Rectal smooth muscle tissue (tissue), 1 donor: ENCODE data around the gene SLC41A1.

ENCODE experiments used
- H3K27ac ChIP-seq: one replicate; pipeline ENCODE4 v1.7.0; 2013; ENCODE audit warnings: low read depth, low read length, inconsistent platforms
- H3K27me3 ChIP-seq: one replicate; pipeline ENCODE4 v1.7.0; 2013; ENCODE audit warnings: low read length; ENCODE audit not compliant: control insufficient read depth, insufficient read depth
- H3K36me3 ChIP-seq: one replicate; pipeline ENCODE4 v1.7.0; 2013; ENCODE audit warnings: low read length; ENCODE audit not compliant: control insufficient read depth, insufficient read depth
- H3K4me1 ChIP-seq: one replicate; pipeline ENCODE4 v1.7.0; 2013; ENCODE audit warnings: low read length; ENCODE audit not compliant: control insufficient read depth, insufficient read depth
- H3K4me3 ChIP-seq: one replicate; pipeline ENCODE4 v1.7.0; 2013; ENCODE audit warnings: low read length
- H3K9ac ChIP-seq: one replicate; pipeline ENCODE4 v1.7.0; 2013; ENCODE audit warnings: low read length

SLC41A1 gene

GRCh38 chr1:205811660-205812059 is 1.3 kb downstream of the SLC41A1 start:
- Histone ChIP-seq H3K9ac (peak overlapping the region; percentile 56), H3K27me3 (no peaks in the 10 kb centered on the region), H3K4me3 (peak overlapping the region; percentile 87), H3K27ac (peak overlapping the region; percentile 85), H3K4me1 (peaks cover 28% of the 10 kb centered on the region), H3K36me3 (no peaks in the 10 kb centered on the region)

DNA sequence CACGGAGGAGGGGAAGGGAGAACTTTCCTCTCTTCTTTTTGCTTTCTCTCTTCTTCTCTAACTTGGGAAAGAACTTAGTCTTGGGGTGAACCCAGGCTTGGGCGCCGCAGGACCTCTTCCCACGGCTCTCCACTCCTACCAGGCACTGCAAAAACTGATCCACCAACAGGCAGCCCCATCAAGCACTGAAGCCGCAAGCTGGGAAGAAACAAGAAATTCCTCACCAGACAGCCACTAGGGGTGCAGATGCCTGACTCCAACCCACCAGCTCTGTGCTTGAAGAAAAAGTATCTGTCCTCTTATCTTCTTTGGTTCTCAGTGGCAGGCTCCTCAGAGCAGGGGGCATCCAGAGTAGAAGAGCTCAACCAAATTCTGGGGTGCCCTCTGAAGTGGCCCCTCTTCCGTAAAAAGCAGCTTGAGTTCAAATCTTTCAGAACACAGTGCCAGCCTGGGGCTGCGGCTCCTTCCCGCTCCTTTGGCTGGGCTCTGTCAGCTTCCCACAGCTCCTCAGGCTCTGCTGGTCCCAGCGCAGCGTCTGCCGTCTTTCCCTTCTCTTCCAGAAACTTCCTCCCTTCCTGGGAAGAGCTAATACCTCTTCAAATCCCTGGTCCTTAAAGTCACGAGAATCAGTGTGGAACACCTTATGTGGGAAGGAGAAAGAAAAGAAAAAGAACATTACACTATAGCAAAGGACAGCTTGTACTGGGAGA is 2.4 kb downstream of the SLC41A1 start:
- H3K27ac ChIP-seq = no peak overlapping the region
- H3K36me3 ChIP-seq = no peaks in the 10 kb centered on the region
- no peak overlapping the region for H3K9ac ChIP-seq
- peaks cover 28% of the 10 kb centered on the region for H3K4me1 ChIP-seq
- no peak overlapping the region for H3K4me3 ChIP-seq
- H3K27me3 ChIP-seq = no peaks in the 10 kb centered on the region

DNA sequence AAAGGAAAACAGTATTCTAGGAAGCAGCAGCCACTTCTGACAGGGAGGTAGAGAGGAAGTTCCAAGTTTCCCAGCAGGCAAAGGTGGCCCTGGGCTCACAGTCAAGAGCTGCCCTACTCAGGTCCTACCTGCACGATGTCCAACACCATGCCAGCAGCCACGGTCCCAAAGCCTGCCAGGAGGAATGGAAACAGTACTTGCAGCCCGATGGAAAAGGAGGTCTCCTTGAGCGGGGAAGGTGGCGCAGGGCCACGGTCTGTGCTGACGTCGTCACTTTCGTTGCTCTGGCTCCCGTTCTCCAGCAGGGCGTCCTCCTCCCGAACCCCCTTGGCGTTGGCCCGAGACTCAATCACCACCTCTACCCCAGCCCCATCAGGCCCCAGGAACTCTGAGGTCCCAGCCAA is 3.1 kb downstream of the SLC41A1 start:
- H3K27ac ChIP-seq = no peak overlapping the region
- H3K27me3 ChIP-seq = no peaks in the 10 kb centered on the region
- peaks cover 2% of the 10 kb centered on the region for H3K36me3 ChIP-seq
- no peak overlapping the region for H3K9ac ChIP-seq
- no peak overlapping the region for H3K4me3 ChIP-seq
- peaks cover 28% of the 10 kb centered on the region for H3K4me1 ChIP-seq

DNA sequence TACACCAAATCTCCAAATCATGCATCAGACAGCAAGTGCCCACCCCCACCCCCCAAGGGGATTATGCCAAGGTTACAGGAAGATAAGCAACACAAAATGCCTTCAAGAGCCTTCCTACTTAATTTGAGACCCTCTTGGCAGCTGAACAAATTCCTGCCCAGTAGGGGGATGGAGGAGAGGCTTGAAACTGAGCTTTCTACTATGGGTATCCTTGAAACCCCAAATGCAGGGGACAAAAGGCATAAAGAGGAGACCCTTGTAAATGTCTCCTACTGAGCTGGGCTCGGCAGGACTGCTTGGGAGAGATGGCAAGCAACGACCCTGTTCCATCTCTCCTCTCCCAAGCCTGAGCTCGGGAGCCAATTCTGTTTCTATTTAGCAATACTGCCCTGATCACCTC is 3.5 kb downstream of the SLC41A1 start:
- no peak overlapping the region for H3K9ac ChIP-seq
- peaks cover 28% of the 10 kb centered on the region for H3K4me1 ChIP-seq
- peaks cover 2% of the 10 kb centered on the region for H3K36me3 ChIP-seq
- H3K27me3 ChIP-seq = no peaks in the 10 kb centered on the region
- no peak overlapping the region for H3K4me3 ChIP-seq
- no peak overlapping the region for H3K27ac ChIP-seq

- H3K27ac ChIP-seq = no peak overlapping the region
Measured at GRCh38 chr1:205805082-205805711, 7.8 kb downstream of the SLC41A1 start.

DNA sequence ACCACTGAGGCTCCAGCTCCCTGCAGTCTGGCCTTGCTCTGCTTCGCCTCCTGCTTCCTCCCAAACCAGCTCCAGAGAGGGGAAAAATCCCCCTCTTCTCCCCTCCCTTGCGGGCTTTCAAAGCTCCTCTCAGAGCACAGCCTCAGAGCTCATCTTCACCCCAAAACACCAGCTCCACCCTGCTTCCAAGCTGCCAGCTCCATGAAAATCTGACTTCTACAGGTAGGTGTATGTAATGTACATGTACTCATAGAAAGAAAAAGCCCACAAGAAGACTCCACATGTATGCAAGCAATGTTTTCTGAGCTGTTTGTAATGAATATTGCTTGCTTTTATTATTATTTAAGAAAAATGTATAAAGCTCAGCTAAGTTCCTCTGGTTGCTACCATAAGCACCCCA is 8.4 kb downstream of the SLC41A1 start:
- H3K36me3 ChIP-seq = peaks cover 2% of the 10 kb centered on the region
- H3K9ac ChIP-seq = no peak overlapping the region
- H3K27me3 ChIP-seq = no peaks in the 10 kb centered on the region
- no peak overlapping the region for H3K4me3 ChIP-seq
- peaks cover 12% of the 10 kb centered on the region for H3K4me1 ChIP-seq
- H3K27ac ChIP-seq = no peak overlapping the region

More at GRCh38 chr1:205805082-205805711, 7.8 kb downstream of the SLC41A1 start:
- Histone ChIP-seq H3K4me3 (no peak overlapping the region), H3K9ac (no peak overlapping the region), H3K27me3 (no peaks in the 10 kb centered on the region), H3K4me1 (peaks cover 15% of the 10 kb centered on the region), H3K36me3 (peaks cover 2% of the 10 kb centered on the region)

- H3K36me3 ChIP-seq = peaks cover 6% of the 10 kb centered on the region
- no peak overlapping the region for H3K9ac ChIP-seq
- H3K4me3 ChIP-seq = no peak overlapping the region
- no peak overlapping the region for H3K27ac ChIP-seq
- H3K27me3 ChIP-seq = no peaks in the 10 kb centered on the region
- H3K4me1 ChIP-seq = peaks cover 6% of the 10 kb centered on the region
Measured at GRCh38 chr1:205803986-205804385, 9.0 kb downstream of the SLC41A1 start.

DNA sequence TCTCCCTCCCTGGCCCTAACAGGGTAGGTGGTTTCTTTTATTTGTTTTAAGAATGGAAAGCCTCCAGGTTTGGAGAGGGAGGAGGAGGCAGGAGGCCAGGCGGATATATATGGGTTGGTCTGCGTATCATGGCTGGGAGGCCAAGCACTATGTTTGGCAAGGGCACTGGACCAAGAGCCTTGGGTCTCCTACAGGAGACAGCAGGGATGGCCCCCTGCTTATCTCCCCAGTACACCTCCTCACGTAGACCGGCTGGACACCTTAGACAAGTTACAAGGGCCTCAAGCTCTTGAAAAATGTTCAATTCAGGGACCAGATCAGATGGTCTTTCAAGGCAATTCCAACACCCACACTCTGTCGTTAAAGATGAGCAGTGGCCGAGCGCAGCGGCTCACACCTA is 10.9 kb downstream of the SLC41A1 start:
- Histone ChIP-seq H3K27ac (no peak overlapping the region), H3K9ac (no peak overlapping the region), H3K4me3 (no peak overlapping the region), H3K4me1 (no peaks in the 10 kb centered on the region), H3K36me3 (peaks cover 15% of the 10 kb centered on the region), H3K27me3 (no peaks in the 10 kb centered on the region)

DNA sequence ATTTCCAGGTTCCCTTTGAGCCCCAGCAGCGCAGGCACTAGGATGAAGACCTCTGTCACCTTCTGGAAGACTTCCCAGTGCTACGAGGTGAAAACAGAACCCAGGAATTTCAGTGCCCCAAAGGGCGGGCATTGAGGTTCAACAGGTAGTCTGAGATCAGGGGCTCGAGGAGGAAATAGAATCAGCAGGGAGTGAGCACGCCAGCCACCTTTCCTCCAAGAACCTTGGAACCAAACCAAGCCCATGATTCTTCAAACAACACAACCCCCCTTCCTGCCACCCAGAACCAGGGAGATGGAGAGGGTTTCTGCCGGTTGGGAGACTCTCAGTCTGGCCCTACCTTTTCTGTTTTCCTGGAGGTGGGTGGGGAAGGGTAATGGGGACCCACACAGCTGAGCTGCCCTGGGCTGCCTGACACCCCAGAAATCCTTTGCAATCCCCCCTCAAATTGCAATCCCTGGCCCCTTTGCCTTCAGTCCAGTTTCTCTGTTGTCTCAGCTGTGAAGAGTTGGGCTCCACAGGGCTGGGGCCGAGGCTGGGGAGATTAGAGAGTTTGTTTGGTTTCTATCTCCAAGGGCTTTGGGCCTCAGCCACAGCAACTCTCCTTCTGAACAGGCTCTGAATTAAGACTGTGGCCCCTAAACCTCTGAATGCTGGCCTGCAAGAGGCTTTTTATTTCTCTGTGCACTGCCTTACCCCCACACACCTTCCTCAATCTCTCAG is 11.9 kb downstream of the SLC41A1 start:
- Histone ChIP-seq H3K4me1 (no peaks in the 10 kb centered on the region), H3K4me3 (no peak overlapping the region), H3K27ac (no peak overlapping the region), H3K36me3 (peaks cover 19% of the 10 kb centered on the region), H3K9ac (no peak overlapping the region), H3K27me3 (no peaks in the 10 kb centered on the region)

GRCh38 chr1:205800427-205800826 is 12.6 kb downstream of the SLC41A1 start:
- H3K9ac ChIP-seq = no peak overlapping the region
- peaks cover 24% of the 10 kb centered on the region for H3K36me3 ChIP-seq
- no peaks in the 10 kb centered on the region for H3K27me3 ChIP-seq
- H3K4me1 ChIP-seq = no peaks in the 10 kb centered on the region
- no peak overlapping the region for H3K27ac ChIP-seq
- H3K4me3 ChIP-seq = no peak overlapping the region

GRCh38 chr1:205798577-205798976 is 14.4 kb downstream of the SLC41A1 start:
- Histone ChIP-seq H3K9ac (no peak overlapping the region), H3K36me3 (peaks cover 24% of the 10 kb centered on the region), H3K4me3 (no peak overlapping the region), H3K4me1 (no peaks in the 10 kb centered on the region), H3K27me3 (no peaks in the 10 kb centered on the region), H3K27ac (no peak overlapping the region)

- Histone ChIP-seq H3K4me1 (no peaks in the 10 kb centered on the region), H3K36me3 (peaks cover 29% of the 10 kb centered on the region), H3K27ac (no peak overlapping the region), H3K4me3 (no peak overlapping the region), H3K9ac (no peak overlapping the region), H3K27me3 (no peaks in the 10 kb centered on the region)
Measured at GRCh38 chr1:205797168-205797567, 15.8 kb downstream of the SLC41A1 start.
